ENCODE results near the gene GAN.

Gene GAN

GRCh38 chr16:81314603-81315270 is at the start of gene GAN:
Gene GAN, plus strand, starts transcription at chr16:81314962. Its CDS starts 152 bp downstream, at chr16:81315114.
- DNase-seq = peak; percentile 95

- no peak for DNase-seq
Measured at GRCh38 chr16:81265052-81265451, 49.7 kb upstream of the GAN start.

- no peak for DNase-seq
Measured at GRCh38 chr16:81265658-81266451, 48.9 kb upstream of the GAN start.

GRCh38 chr16:81266680-81267095 is 48.1 kb upstream of the GAN start:
- no peak for DNase-seq

- DNase-seq = no peak
Measured at GRCh38 chr16:81268509-81268908, 46.3 kb upstream of the GAN start.

- no peak for DNase-seq
Measured at GRCh38 chr16:81273223-81273950, 41.4 kb upstream of the GAN start.

GRCh38 chr16:81275064-81275532 is 39.7 kb upstream of the GAN start:
- DNase-seq = no peak

- no peak for DNase-seq
Measured at GRCh38 chr16:81275795-81276194, 39.0 kb upstream of the GAN start.

GRCh38 chr16:81276323-81276722 is 38.4 kb upstream of the GAN start:
- DNase-seq = no peak

GRCh38 chr16:81277541-81278080 is 37.2 kb upstream of the GAN start:
- DNase-seq = no peak

- no peak for DNase-seq
Measured at GRCh38 chr16:81278526-81278925, 36.2 kb upstream of the GAN start.

GRCh38 chr16:81279392-81279791 is 35.4 kb upstream of the GAN start:
- DNase-seq = no peak

- DNase-seq = no peak
Measured at GRCh38 chr16:81280393-81280792, 34.4 kb upstream of the GAN start.

- no peak for DNase-seq
Measured at GRCh38 chr16:81283044-81283443, 31.7 kb upstream of the GAN start.

GRCh38 chr16:81284995-81285600 is 29.7 kb upstream of the GAN start:
- no peak for DNase-seq

- no peak for DNase-seq
Measured at GRCh38 chr16:81286190-81286589, 28.6 kb upstream of the GAN start.

GRCh38 chr16:81291117-81291516 is 23.6 kb upstream of the GAN start:
- no peak for DNase-seq

- no peak for DNase-seq
Measured at GRCh38 chr16:81292936-81293335, 21.8 kb upstream of the GAN start.

GRCh38 chr16:81293909-81294802 is 20.6 kb upstream of the GAN start:
- DNase-seq = no peak

- no peak for DNase-seq
Measured at GRCh38 chr16:81296631-81297030, 18.1 kb upstream of the GAN start.

- no peak for DNase-seq
Measured at GRCh38 chr16:81307770-81308169, 7.0 kb upstream of the GAN start.
